ENCODE measurements around the gene MED12L. TPM values are rescaled to one million over a fixed set of nuclear protein-coding genes. Genes with fewer than 3 reads are reported as not detected.

MED12L gene
- total and polyA plus RNA-seq, 4 donors = 11.9 to 23.8 (median 12.6) TPM

GRCh38 chr3:151314593-151314992, 229.1 kb downstream of the MED12L start:
- no peaks in the 10 kb centered on the region for H3K9me3 ChIP-seq (ENCODE audit: control insufficient read depth, insufficient read depth, low read length)
- H3K4me3 ChIP-seq (ENCODE audit: low read depth, low read length) = no peak overlapping the region
- H3K27me3 ChIP-seq (ENCODE audit: control insufficient read depth, insufficient read depth, low read length) = no peaks in the 10 kb centered on the region
- H3K27ac ChIP-seq (ENCODE audit: low read depth, low read length) = no peak overlapping the region
- 100% methylated on average over 3 of the region's 5 CpGs for WGBS (ENCODE audit: insufficient coverage)
- no peaks in the 10 kb centered on the region for H3K36me3 ChIP-seq (ENCODE audit: control insufficient read depth, insufficient read depth, low read length)
- no peak for DNase-seq (ENCODE audit: low read depth in 4 of 6, low spot score in 6 of 6)
- H3K4me1 ChIP-seq (ENCODE audit: control insufficient read depth, insufficient read depth, low read length) = no peaks in the 10 kb centered on the region

DNA sequence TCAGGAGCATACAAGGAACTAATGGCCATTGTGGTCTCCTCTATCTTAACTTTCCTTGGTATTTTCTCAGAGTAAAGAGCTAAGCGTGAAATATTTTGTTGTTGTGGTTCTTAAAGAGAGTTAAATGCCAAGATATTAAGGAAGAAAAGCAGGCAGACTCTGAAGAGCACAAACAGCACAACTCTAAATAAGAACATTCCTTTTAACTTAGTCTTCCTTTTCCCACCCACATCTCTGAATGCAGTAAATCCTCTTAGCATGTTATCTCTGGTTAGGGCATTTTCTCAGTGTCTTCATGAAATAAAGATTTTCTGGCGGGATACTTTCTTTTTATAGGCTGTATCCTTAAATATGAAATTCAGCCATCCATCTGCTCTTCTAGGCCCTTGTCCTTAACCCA, 229.7 kb downstream of the MED12L start:
- no peaks in the 10 kb centered on the region for H3K27me3 ChIP-seq (ENCODE audit: control insufficient read depth, insufficient read depth, low read length)
- H3K27ac ChIP-seq (ENCODE audit: low read depth, low read length) = no peak overlapping the region
- H3K4me3 ChIP-seq (ENCODE audit: low read depth, low read length) = no peak overlapping the region
- no peaks in the 10 kb centered on the region for H3K9me3 ChIP-seq (ENCODE audit: control insufficient read depth, insufficient read depth, low read length)
- no peak for DNase-seq (ENCODE audit: low read depth in 4 of 6, low spot score in 6 of 6)
- WGBS (ENCODE audit: insufficient coverage) = no CpG with 5 or more reads among the region's 2 CpGs
- H3K36me3 ChIP-seq (ENCODE audit: control insufficient read depth, insufficient read depth, low read length) = no peaks in the 10 kb centered on the region
- H3K4me1 ChIP-seq (ENCODE audit: control insufficient read depth, insufficient read depth, low read length) = no peaks in the 10 kb centered on the region

GRCh38 chr3:151315846-151316245, 230.4 kb downstream of the MED12L start:
- no peaks in the 10 kb centered on the region for H3K36me3 ChIP-seq (ENCODE audit: control insufficient read depth, insufficient read depth, low read length)
- no peaks in the 10 kb centered on the region for H3K9me3 ChIP-seq (ENCODE audit: control insufficient read depth, insufficient read depth, low read length)
- WGBS (ENCODE audit: insufficient coverage) = no CpG with 5 or more reads among the region's 2 CpGs
- H3K4me3 ChIP-seq (ENCODE audit: low read depth, low read length) = no peak overlapping the region
- no peaks in the 10 kb centered on the region for H3K4me1 ChIP-seq (ENCODE audit: control insufficient read depth, insufficient read depth, low read length)
- no peak overlapping the region for H3K27ac ChIP-seq (ENCODE audit: low read depth, low read length)
- no peak for DNase-seq (ENCODE audit: low read depth in 4 of 6, low spot score in 6 of 6)
- H3K27me3 ChIP-seq (ENCODE audit: control insufficient read depth, insufficient read depth, low read length) = no peaks in the 10 kb centered on the region

GRCh38 chr3:151316267-151316991, 231.0 kb downstream of the MED12L start, which contains the start of gene GPR87:
Gene GPR87 (minus strand): TSS chr3:151316820. CDS start chr3:151300100, 16,720 bp downstream.
- Histone ChIP-seq H3K4me1 (ENCODE audit: control insufficient read depth, insufficient read depth, low read length) (no peaks in the 10 kb centered on the region), H3K36me3 (ENCODE audit: control insufficient read depth, insufficient read depth, low read length) (no peaks in the 10 kb centered on the region), H3K27me3 (ENCODE audit: control insufficient read depth, insufficient read depth, low read length) (no peaks in the 10 kb centered on the region), H3K4me3 (ENCODE audit: low read depth, low read length) (no peak within 1 kb of the TSS), H3K9me3 (ENCODE audit: control insufficient read depth, insufficient read depth, low read length) (no peaks in the 10 kb centered on the region), H3K27ac (ENCODE audit: low read depth, low read length) (no peak within 1 kb of the TSS)
- 94% methylated on average over 3 of the region's 7 CpGs for WGBS (ENCODE audit: insufficient coverage)
- DNase-seq (ENCODE audit: low read depth in 4 of 6, low spot score in 6 of 6) = no peak

GRCh38 chr3:151318313-151318712, 232.8 kb downstream of the MED12L start:
- H3K36me3 ChIP-seq (ENCODE audit: control insufficient read depth, insufficient read depth, low read length) = no peaks in the 10 kb centered on the region
- DNase-seq (ENCODE audit: low read depth in 4 of 6, low spot score in 6 of 6) = no peak
- no peaks in the 10 kb centered on the region for H3K9me3 ChIP-seq (ENCODE audit: control insufficient read depth, insufficient read depth, low read length)
- H3K27me3 ChIP-seq (ENCODE audit: control insufficient read depth, insufficient read depth, low read length) = no peaks in the 10 kb centered on the region
- H3K27ac ChIP-seq (ENCODE audit: low read depth, low read length) = no peak overlapping the region
- no peak overlapping the region for H3K4me3 ChIP-seq (ENCODE audit: low read depth, low read length)
- no peaks in the 10 kb centered on the region for H3K4me1 ChIP-seq (ENCODE audit: control insufficient read depth, insufficient read depth, low read length)

DNA sequence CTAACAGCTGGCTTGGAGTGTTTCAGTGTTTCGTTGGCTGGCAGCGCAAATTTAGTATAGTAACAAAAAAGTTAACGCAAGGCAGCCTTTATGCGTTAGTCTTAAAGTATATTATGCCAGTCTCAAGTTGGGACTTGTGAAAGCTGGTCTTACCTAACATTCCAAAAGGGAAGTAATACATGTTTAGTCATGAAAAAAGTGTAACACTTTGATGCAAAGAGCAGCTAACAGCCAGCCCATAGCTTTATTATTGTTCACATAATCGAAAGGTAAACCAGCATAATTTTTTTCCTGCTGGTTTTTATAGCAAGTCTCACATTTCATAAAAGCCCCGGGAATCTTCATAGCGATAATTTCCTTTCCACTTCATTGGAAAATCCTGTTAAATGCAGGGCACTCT, 233.5 kb downstream of the MED12L start:
- no peaks in the 10 kb centered on the region for H3K4me1 ChIP-seq (ENCODE audit: control insufficient read depth, insufficient read depth, low read length)
- H3K27me3 ChIP-seq (ENCODE audit: control insufficient read depth, insufficient read depth, low read length) = no peaks in the 10 kb centered on the region
- 94% methylated on average over 3 of the region's 7 CpGs for WGBS (ENCODE audit: insufficient coverage)
- H3K36me3 ChIP-seq (ENCODE audit: control insufficient read depth, insufficient read depth, low read length) = no peaks in the 10 kb centered on the region
- DNase-seq (ENCODE audit: low read depth in 4 of 6, low spot score in 6 of 6) = peak in 1 of 6 donors; percentile 51
- H3K9me3 ChIP-seq (ENCODE audit: control insufficient read depth, insufficient read depth, low read length) = no peaks in the 10 kb centered on the region
- H3K4me3 ChIP-seq (ENCODE audit: low read depth, low read length) = no peak overlapping the region
- no peak overlapping the region for H3K27ac ChIP-seq (ENCODE audit: low read depth, low read length)

GRCh38 chr3:151319628-151320027, 234.2 kb downstream of the MED12L start:
- no CpG with 5 or more reads among the region's 4 CpGs for WGBS (ENCODE audit: insufficient coverage)

GRCh38 chr3:151320131-151320530, 234.7 kb downstream of the MED12L start:
- 100% methylated on average over 1 of the region's 2 CpGs for WGBS (ENCODE audit: insufficient coverage)
- Histone ChIP-seq H3K27ac (ENCODE audit: low read depth, low read length) (no peak overlapping the region), H3K27me3 (ENCODE audit: control insufficient read depth, insufficient read depth, low read length) (no peaks in the 10 kb centered on the region), H3K36me3 (ENCODE audit: control insufficient read depth, insufficient read depth, low read length) (no peaks in the 10 kb centered on the region), H3K4me1 (ENCODE audit: control insufficient read depth, insufficient read depth, low read length) (no peaks in the 10 kb centered on the region), H3K9me3 (ENCODE audit: control insufficient read depth, insufficient read depth, low read length) (no peaks in the 10 kb centered on the region), H3K4me3 (ENCODE audit: low read depth, low read length) (no peak overlapping the region)
- no peak for DNase-seq (ENCODE audit: low read depth in 4 of 6, low spot score in 6 of 6)

More at GRCh38 chr3:151319628-151320027, 234.2 kb downstream of the MED12L start:
- no peak overlapping the region for H3K27ac ChIP-seq (ENCODE audit: low read depth, low read length)
- DNase-seq (ENCODE audit: low read depth in 4 of 6, low spot score in 6 of 6) = no peak
- no peak overlapping the region for H3K4me3 ChIP-seq (ENCODE audit: low read depth, low read length)
- H3K9me3 ChIP-seq (ENCODE audit: control insufficient read depth, insufficient read depth, low read length) = no peaks in the 10 kb centered on the region
- no peaks in the 10 kb centered on the region for H3K27me3 ChIP-seq (ENCODE audit: control insufficient read depth, insufficient read depth, low read length)
- no peaks in the 10 kb centered on the region for H3K4me1 ChIP-seq (ENCODE audit: control insufficient read depth, insufficient read depth, low read length)
- H3K36me3 ChIP-seq (ENCODE audit: control insufficient read depth, insufficient read depth, low read length) = no peaks in the 10 kb centered on the region

- WGBS (ENCODE audit: insufficient coverage) = no CpG with 5 or more reads among the region's 1 CpG
- Histone ChIP-seq H3K27me3 (ENCODE audit: control insufficient read depth, insufficient read depth, low read length) (no peaks in the 10 kb centered on the region), H3K4me1 (ENCODE audit: control insufficient read depth, insufficient read depth, low read length) (no peaks in the 10 kb centered on the region), H3K9me3 (ENCODE audit: control insufficient read depth, insufficient read depth, low read length) (no peaks in the 10 kb centered on the region), H3K4me3 (ENCODE audit: low read depth, low read length) (no peak overlapping the region), H3K27ac (ENCODE audit: low read depth, low read length) (no peak overlapping the region), H3K36me3 (ENCODE audit: control insufficient read depth, insufficient read depth, low read length) (no peaks in the 10 kb centered on the region)
- DNase-seq (ENCODE audit: low read depth in 4 of 6, low spot score in 6 of 6) = no peak
Observed at GRCh38 chr3:151321526-151321925, 236.1 kb downstream of the MED12L start.

GRCh38 chr3:151322511-151322910, 237.0 kb downstream of the MED12L start:
- Histone ChIP-seq H3K27ac (ENCODE audit: low read depth, low read length) (no peak overlapping the region), H3K36me3 (ENCODE audit: control insufficient read depth, insufficient read depth, low read length) (no peaks in the 10 kb centered on the region), H3K4me1 (ENCODE audit: control insufficient read depth, insufficient read depth, low read length) (no peaks in the 10 kb centered on the region), H3K9me3 (ENCODE audit: control insufficient read depth, insufficient read depth, low read length) (no peaks in the 10 kb centered on the region), H3K4me3 (ENCODE audit: low read depth, low read length) (no peak overlapping the region), H3K27me3 (ENCODE audit: control insufficient read depth, insufficient read depth, low read length) (no peaks in the 10 kb centered on the region)
- no CpG with 5 or more reads among the region's 1 CpG for WGBS (ENCODE audit: insufficient coverage)
- DNase-seq (ENCODE audit: low read depth in 4 of 6, low spot score in 6 of 6) = no peak
